Measurements from ENCODE around the gene C3orf22. TPM values are rescaled to one million over a fixed set of nuclear protein-coding genes. Genes with fewer than 3 reads are reported as not detected.

Gene C3orf22
- total RNA-seq, 2 donors from 2014 or later, result not detected

- Histone ChIP-seq H3K27me3 (no peaks in the 10 kb centered on the region), H3K27ac (no peak overlapping the region), H3K4me1 (no peaks in the 10 kb centered on the region), H3K4me3 (no peak overlapping the region), H3K36me3 (replicated peaks in 1 of 2; ENCODE audit: insufficient read depth in 1 of 2, low read depth in 2 of 2) (no peaks in the 10 kb centered on the region), H3K9me3 (no peaks in the 10 kb centered on the region)
- WGBS, 2 donors, result 55 to 73% methylated on average over 3 to 7 of the region's 7 CpGs
- TF ChIP-seq POLR2A (IDR thresholded peaks at IDR 0.05) (no peak), CTCF (IDR thresholded peaks at IDR 0.05) (no peak)
- intact Hi-C loops (cut with DNase I), result no loop called here
- DNase-seq (peak in 2 of 4 donors; percentile 4 to 5), ATAC-seq (no peak)
Measured at GRCh38 chr3:126544596-126545281, 14.0 kb downstream of the C3orf22 start.

- Histone ChIP-seq H3K9me3 (no peaks in the 10 kb centered on the region), H3K36me3 (replicated peaks in 1 of 2; ENCODE audit: insufficient read depth in 1 of 2, low read depth in 2 of 2) (no peaks in the 10 kb centered on the region), H3K27me3 (no peaks in the 10 kb centered on the region), H3K4me1 (no peaks in the 10 kb centered on the region), H3K4me3 (no peak overlapping the region), H3K27ac (no peak overlapping the region)
- TF ChIP-seq POLR2A (IDR thresholded peaks at IDR 0.05), result no peak
- no peak for TF ChIP-seq CTCF (IDR thresholded peaks at IDR 0.05)
- intact Hi-C loops (cut with DNase I), result no loop called here
- WGBS, 2 donors, result 82 to 83% methylated on average over 2 of the region's 2 CpGs
- DNase-seq, result peak in 1 of 4 donors; percentile 4
- ATAC-seq, result no peak
Measured at GRCh38 chr3:126543457-126544061, 15.2 kb downstream of the C3orf22 start.

GRCh38 chr3:126542340-126543241 lies 16.1 kb downstream of the C3orf22 start:
- Histone ChIP-seq H3K4me3 (no peak overlapping the region), H3K36me3 (replicated peaks in 1 of 2; ENCODE audit: insufficient read depth in 1 of 2, low read depth in 2 of 2) (no peaks in the 10 kb centered on the region), H3K27me3 (no peaks in the 10 kb centered on the region), H3K27ac (no peak overlapping the region), H3K4me1 (no peaks in the 10 kb centered on the region), H3K9me3 (no peaks in the 10 kb centered on the region)
- WGBS, 2 donors, result 81 to 83% methylated on average over 36 to 51 of the region's 57 CpGs
- DNase-seq (peak in 3 of 4 donors; percentile 4 to 9 (median 9)), ATAC-seq (no peak)
- no peak for TF ChIP-seq CTCF (IDR thresholded peaks at IDR 0.05)
- TF ChIP-seq POLR2A (IDR thresholded peaks at IDR 0.05), result no peak
- intact Hi-C loops (cut with DNase I), result no loop called here

GRCh38 chr3:126541628-126542339 lies 16.9 kb downstream of the C3orf22 start:
- no peaks in the 10 kb centered on the region for H3K9me3 ChIP-seq
- DNase-seq (peak in 2 of 4 donors; percentile 2 to 6), ATAC-seq (no peak)
- no peaks in the 10 kb centered on the region for H3K36me3 ChIP-seq (replicated peaks in 1 of 2; ENCODE audit: insufficient read depth in 1 of 2, low read depth in 2 of 2)
- no peak overlapping the region for H3K27ac ChIP-seq
- no peak for TF ChIP-seq CTCF (IDR thresholded peaks at IDR 0.05)
- no peak for TF ChIP-seq POLR2A (IDR thresholded peaks at IDR 0.05)
- no peaks in the 10 kb centered on the region for H3K27me3 ChIP-seq
- 47 to 48% methylated on average over 54 to 70 of the region's 101 CpGs for WGBS, 2 donors
- H3K4me1 ChIP-seq, result no peaks in the 10 kb centered on the region
- intact Hi-C loops (cut with DNase I), result no loop called here
- no peak overlapping the region for H3K4me3 ChIP-seq
